ENCODE measurements around the gene SPSB3.

Gene SPSB3

DNA sequence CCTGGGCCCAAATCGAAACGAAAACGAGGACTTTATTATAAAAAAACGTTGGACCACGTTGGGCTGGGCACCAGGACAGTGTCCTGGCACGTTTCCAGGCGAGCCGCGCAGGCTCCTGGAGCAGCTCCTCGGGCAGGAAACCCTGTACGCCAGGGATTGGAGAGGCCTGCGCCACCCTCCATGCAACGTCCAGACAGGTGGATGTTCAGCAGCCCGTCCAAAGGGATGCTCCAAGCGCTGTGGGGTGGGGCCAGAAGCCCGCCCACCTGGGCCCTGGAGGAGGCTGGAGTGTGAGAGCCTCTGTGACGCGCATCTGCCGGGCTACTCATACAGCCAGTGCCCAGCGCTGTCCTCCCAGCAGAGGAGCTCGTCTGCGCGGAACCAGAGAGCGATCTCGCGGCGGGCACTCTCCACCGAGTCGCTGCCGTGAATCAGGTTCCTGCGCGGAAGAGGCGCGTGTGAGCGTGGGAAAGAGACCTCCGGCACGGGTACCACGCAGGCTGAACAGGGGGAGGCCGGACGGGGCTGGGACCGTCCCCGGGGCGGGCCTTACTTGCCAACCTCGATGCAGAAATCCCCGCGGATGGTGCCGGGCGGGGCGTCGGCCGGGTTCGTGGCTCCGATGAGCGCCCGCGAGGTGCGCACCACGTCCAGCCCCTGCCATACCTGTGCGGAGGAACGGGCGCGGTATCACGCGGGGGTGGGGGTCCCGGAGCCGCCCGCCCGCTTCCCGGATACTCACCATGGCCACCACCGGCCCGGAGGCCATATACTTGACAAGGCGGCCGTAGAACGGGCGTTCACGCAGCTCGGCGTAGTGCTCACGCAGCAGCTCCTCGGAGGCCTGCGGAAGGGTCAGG is 11.8 kb downstream of the SPSB3 start:
- CTCF ChIA-PET: interaction anchor here (1.4 kb wide), 2 partner anchors 24 to 64 kb away, joined by 3 to 4 read pairs; partner anchors contain the start of gene MAPK8IP3
- peak overlapping the region; percentile 81 for H3K4me3 ChIP-seq (ENCODE audit: low read depth, low read length)
- no peak for DNase-seq (ENCODE audit: low read depth, low spot score)
- POLR2A ChIA-PET: interaction anchor here (0.8 to 4.3 kb wide), 3 partner anchors 12 to 65 kb away, joined by 3 to 31 read pairs (median 3); partner anchors contain the start of genes MAPK8IP3, NUBP2 and SPSB3
- TF ChIP-seq, protein P1, sequence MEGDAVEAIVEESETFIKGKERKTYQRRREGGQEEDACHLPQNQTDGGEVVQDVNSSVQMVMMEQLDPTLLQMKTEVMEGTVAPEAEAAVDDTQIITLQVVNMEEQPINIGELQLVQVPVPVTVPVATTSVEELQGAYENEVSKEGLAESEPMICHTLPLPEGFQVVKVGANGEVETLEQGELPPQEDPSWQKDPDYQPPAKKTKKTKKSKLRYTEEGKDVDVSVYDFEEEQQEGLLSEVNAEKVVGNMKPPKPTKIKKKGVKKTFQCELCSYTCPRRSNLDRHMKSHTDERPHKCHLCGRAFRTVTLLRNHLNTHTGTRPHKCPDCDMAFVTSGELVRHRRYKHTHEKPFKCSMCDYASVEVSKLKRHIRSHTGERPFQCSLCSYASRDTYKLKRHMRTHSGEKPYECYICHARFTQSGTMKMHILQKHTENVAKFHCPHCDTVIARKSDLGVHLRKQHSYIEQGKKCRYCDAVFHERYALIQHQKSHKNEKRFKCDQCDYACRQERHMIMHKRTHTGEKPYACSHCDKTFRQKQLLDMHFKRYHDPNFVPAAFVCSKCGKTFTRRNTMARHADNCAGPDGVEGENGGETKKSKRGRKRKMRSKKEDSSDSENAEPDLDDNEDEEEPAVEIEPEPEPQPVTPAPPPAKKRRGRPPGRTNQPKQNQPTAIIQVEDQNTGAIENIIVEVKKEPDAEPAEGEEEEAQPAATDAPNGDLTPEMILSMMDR (IDR thresholded peaks at IDR 0.05; ENCODE audit: insufficient read depth, low read length, missing control alignments): no peak

DNA sequence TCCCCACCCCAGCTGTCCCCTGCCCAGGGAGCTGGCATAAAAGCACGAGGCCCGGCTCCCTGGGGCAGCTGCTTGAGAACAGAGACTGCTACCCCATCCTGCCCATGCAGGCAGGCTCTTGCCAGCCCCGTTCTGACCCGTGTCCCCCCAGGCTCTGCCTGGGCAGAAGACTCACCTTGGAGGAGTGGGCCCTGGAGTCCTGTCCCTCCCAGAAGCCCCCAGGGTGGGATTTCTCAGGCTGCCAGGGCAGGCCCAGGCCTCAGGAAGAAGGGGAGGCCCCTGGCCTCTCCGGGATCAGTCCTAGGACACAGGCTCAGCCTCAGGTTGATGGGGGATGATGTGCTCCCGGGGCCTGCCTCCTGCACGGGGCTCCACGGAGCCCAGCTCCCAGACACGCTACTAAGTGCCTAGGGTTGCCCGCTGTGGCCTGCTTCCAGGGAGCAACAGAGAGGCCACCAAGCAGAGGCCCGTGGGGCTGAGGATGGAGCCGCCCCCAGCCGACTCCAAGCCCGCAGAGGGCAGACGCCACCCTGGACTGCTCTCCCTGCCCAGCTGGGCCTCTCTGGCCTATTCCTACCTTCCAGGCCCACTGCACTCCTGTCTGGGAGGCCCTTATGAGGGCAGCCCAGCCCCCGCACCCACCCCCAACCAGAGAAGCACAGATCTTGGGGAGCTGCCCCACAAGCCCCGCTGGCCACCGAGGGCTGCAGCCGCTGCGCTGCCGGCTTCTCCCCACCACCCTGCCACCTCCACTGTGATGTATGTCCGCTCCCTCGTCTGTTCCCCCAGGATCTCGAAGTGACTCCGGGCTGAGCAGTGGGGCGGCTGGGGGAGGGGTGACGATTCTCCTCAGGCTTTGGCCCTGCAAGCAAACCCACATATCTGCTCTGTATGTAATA is 12.7 kb downstream of the SPSB3 start:
- H3K4me3 ChIP-seq (ENCODE audit: low read depth, low read length): no peak overlapping the region; the same call in 1 of the 2 replicates
- no peak for DNase-seq (ENCODE audit: low read depth, low spot score)
- POLR2A ChIA-PET: interaction anchor here (0.7 to 4.3 kb wide), 3 partner anchors 13 to 24 kb away, joined by 3 to 31 read pairs (median 4); partner anchors contain the start of genes NUBP2 and SPSB3
- TF ChIP-seq, protein P1 (IDR thresholded peaks at IDR 0.05; ENCODE audit: insufficient read depth, low read length, missing control alignments): no peak
- CTCF ChIA-PET: interaction anchor here (2.2 kb wide), 1 partner anchor 64 kb away, joined by 11 read pairs; the partner anchor contains the start of gene MAPK8IP3

DNA sequence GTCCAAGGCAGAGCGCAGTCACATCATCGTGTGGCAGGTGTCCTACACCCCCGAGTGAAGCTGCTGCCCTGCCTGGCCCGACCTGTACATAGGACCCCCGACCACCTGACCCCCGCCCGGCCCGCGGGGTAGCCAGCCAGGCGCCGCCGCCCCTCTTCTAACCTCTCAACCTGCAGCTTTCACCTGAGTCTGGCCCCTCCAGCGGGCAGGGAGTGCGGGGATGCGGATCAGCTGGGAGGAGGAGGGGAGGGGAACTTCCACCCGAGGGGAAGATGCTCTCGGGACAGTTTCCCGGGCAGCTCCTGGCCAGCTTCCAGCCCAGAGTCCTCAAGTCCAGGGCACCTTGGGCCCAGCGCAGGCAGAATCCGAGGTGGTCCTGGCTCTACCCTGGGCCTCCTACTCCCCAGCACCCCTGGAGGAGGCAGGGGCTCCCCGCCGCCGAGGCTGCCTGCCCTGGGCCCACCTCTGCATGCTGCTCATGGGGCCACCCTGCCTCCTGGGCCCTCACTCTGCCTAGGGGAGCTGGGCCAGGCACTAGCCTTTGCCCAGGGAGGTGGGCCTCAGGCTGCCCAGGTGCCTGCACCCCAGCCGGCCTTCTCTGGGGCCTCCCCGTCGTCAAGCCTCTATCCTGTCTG is 13.5 kb downstream of the SPSB3 start:
- ChIA-PET POLR2A (interaction anchor here (1.7 to 4.3 kb wide), 2 partner anchors 9 to 13 kb away, joined by 4 to 31 read pairs; partner anchors contain the start of genes NUBP2 and SPSB3), CTCF (interaction anchor here (1.1 to 2.2 kb wide), 2 partner anchors 63 to 92 kb away, joined by 3 to 11 read pairs; partner anchors contain the start of gene MAPK8IP3)
- DNase-seq (ENCODE audit: low read depth, low spot score): no peak
- no peak overlapping the region for H3K4me3 ChIP-seq (ENCODE audit: low read depth, low read length)
- TF ChIP-seq, protein P1 (IDR thresholded peaks at IDR 0.05; ENCODE audit: insufficient read depth, low read length, missing control alignments): no peak

DNA sequence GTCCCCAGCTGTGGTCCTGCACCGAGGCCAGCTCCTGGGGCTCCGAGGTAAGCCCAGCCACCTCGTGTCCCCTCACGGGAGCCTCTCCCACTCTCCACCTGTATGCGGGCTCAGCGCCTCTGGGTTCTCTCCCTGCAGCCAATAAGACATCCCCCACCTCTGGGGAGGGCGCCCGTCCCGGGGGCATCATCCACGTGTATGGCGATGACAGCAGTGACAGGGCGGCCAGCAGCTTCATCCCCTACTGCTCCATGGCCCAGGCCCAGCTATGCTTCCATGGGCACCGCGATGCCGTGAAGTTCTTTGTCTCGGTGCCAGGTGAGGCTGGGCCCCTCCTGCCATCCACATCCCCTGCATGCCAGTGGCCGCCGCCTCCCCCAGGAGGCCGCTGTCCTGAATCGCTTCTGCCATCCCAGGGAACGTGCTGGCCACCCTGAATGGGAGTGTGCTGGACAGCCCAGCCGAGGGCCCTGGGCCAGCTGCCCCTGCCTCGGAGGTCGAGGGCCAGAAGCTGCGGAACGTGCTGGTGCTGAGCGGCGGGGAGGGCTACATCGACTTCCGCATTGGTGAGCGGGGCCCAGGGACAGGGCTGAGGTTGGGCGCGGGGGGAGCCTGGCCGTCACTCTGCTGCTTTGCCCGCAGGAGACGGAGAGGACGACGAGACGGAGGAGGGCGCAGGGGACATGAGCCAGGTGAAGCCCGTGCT is 14.2 kb downstream of the SPSB3 start:
- DNase-seq (ENCODE audit: low read depth, low spot score): no peak
- ChIA-PET CTCF (interaction anchor here (1.1 to 2.2 kb wide), 2 partner anchors 62 to 92 kb away, joined by 3 to 11 read pairs; partner anchors contain the start of gene MAPK8IP3), POLR2A (interaction anchor here (1.7 kb wide), 1 partner anchor 10 kb away, joined by 4 read pairs; no protein-coding TSS in a partner anchor)
- no peak overlapping the region for H3K4me3 ChIP-seq (ENCODE audit: low read depth, low read length)
- TF ChIP-seq, protein P1 (IDR thresholded peaks at IDR 0.05; ENCODE audit: insufficient read depth, low read length, missing control alignments): no peak
